HG03460 (cell line): ENCODE measurements around the gene TRAPPC3.
"Not testable (repeated sequence)": the region's sequence is repeated elsewhere in the genome, so short reads cannot be mapped to it uniquely, and the experiment has no call there.

Experiments
- ATAC-seq: cut with Tn5 transposase; IDR thresholded peaks from one replicate; pipeline ENCODE4 v1.9.1; 2021; ENCODE audit not compliant: unreplicated experiment

Gene TRAPPC3

DNA sequence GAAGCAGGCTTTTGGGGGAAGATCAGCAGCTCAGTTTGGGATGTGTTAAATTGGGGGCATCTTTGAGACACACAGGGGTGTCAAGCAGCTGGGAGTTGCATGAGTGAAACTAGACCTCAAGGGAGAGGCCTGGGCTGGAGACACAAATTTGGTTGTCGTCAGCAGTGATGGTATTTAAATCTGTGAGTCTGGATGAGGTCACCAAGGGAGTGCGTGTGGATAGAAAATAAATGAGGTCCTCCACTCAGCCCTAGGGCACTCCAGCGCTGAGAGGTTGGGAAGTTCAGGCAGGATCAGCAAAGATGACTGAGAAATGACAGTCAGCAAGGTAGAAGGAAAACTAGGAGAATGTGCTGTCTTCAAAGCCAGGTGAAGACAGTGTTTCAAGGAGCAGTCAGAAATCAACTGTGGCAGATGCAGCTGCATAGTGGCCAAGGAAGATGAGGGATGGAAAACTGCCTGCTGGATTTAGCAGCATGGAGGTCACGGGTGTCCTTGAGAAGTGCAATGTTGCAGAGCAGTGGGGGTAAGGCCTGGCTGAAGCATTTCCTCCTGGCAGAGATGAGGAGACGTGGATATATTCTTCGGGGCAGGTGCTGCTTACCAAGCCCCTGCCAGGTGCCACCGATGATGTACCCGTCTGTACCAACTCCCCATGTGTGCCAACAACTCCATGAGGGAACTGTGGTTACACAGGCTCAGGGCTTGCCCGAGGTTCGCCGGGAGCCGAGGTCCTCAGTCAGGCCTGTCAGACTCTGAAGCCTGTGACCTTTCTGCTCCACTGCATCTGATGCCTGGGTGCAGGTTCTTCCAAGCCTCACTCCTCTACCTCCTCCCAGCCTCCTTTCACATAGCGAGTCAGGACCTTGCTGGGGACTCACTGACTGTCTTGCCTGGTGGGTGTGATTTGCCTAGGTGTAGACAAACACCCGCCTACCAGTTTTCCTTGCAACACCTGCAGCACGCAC is 17.9 kb upstream of the TRAPPC3 start:
- no peak for ATAC-seq

DNA sequence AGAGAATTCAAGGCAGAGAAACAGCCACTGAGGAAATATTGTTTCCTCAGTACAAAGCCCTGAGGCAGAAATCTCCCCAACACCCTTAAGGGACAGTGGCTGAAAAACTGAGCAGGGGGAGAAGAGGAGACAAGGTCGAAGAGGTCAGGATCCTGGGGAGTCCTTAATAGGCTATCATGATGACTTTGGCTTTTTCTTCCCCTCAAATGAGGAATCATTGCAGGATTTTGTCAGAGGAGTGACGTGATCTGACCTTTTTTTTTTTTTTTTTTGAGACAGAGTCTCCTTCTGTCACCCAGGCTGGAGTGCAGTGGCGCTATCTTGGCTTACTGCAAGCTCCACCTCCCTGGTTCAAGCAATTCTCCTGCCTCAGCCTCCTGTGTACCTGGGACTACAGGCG is 16.9 kb upstream of the TRAPPC3 start:
- ATAC-seq = no peak

DNA sequence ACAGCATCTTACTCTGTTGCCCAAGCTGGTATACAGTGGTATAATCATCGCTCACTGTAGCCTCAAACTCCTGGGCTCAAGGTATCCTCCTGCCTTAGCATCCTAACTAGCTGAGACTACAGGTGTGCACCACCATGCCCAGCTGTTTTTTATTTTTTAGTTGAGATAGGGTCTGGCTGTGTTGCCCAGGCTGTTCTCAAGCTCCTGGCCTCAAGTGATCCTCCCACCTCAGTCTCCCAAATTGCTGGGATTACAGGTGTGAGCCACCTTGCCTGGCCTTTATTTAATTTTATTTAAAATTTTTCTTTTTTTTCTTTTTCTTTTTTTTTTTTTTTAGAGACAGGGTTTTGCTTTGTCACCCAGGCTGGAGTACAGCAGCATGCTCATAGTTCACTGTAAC is 15.9 kb upstream of the TRAPPC3 start:
- no peak for ATAC-seq

DNA sequence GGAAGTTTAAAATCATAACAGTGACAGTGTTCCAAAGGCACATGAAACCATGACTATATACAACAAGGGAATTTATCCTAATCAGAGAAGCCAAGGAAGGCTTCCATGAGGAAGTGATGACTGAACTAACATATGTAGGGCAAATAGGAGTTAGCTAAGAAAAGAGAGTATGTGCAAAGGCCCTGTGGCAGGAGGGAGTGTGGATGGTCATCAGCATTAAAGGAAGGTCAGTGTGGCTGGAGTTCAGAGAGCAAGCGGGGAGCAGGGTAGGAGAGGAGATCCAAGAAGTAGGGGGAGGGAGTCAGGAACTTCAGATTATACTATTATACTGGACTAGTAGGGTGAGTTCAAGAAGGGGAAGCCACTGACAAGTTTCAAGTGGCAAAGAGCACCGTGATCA is 15.1 kb upstream of the TRAPPC3 start:
- ATAC-seq = no peak

DNA sequence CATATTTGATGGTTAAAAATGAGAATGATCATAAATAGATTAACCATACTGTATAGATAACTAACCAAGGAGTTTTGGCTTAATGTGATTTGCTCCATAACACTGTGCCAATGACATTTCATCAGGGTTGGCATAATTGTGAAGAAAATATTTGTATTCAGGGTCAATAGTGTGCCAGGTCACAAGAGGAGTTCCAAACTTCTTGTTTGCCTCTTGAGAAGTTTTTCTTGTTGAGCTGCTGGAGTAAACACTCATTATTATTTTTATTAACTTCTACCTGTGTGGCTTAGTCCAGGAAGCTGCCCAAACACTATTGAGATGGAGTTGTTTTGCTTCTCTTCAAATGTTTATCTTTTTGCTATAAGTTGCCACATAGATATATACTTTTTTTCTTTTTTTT is 14.1 kb upstream of the TRAPPC3 start:
- ATAC-seq = no peak

DNA sequence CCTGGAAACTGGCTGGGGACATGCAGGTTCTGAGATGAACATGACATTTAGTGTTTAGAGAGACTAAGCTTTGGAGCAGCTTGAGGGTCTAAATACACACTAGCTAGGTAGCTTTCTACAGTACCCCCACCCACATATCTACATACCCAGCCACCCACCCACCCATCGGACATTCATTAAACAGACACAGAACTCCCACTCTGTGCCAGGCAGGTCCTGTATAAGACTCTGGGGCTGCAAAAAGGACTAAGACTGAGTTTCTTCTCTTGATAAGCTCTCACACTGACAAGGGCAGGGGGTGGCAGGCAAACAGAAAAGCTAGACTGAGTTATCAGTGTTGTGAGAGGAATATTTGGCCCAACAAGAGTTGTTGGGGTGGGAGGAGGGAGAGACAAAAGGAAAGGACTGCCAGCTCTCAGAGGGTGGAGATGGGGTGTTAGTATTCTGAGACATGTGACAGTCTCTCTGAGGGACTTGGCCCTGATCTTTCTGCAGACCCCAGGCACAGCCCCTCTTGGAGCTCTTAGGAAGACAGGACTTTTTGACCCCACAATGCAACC is 13.5 kb upstream of the TRAPPC3 start:
- ATAC-seq = no peak

DNA sequence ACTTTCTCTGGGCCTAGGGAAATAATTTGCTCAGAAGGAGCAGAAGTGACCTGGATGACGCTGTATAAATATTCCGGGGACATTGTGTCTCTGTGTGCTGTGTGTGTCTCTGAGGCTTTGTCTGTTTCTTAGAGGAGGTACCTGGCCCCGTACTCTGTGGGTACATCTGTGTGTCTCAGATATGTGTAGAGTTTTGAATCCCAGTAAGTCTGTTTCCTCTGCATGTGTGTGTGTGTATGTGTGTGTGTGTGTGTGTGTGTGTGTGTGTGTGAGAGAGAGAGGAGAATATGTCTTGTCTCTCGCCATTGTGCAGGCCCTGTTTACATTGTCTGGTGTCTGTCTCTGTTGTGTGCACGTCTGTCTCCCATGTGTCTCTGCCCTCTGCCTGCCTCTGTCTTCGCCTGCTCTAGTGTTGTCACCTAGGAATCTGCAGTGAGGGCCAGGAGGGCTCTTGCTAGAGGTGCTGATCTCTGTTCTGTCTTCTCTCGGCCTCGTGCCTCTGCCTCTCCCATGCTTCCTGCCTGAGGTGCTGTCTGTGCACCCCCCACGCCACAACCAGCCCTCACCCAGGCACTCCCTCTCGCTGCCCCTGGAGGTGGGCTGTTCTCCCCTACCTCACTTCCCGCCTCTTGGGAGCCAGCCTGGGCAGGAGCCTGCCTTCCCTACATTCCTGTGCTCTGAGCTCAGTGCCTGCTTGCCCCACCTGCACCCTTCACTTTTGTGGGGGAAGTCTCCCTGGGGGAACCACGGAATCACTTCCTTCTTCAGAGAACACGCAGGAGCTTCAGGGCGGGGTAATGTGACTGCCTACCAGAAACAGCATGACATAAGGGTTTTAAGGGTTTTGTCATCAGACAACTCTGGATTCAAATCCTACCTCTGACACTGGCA is 12.6 kb upstream of the TRAPPC3 start:
- ATAC-seq = peak; percentile 55

DNA sequence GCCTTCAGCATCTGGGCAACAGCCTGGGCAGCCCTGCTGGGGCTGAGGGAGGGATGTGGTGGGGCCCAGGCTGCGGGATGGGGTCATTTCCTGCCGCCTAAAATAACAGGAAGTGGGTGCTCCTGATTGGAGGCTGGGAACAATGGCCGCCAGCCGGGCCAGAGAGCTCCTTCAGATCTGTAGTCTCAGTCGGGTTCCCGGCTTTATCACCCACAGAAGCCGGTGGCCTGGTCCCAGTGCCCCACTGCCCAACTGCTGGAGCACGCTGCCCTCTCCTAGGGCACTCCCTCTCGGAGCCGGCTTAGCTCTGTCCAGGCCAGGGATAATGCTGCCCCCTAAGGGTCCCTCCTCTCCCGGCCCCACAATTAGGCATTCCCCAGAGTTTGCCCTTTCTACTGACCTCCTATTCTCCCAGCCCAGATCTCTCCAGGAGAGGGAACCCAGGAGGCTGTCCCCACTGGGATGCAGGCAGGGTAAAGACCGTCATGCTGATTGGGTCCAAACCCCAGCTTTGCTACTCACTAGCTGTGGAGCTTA is 11.7 kb upstream of the TRAPPC3 start:
- ATAC-seq = no peak

DNA sequence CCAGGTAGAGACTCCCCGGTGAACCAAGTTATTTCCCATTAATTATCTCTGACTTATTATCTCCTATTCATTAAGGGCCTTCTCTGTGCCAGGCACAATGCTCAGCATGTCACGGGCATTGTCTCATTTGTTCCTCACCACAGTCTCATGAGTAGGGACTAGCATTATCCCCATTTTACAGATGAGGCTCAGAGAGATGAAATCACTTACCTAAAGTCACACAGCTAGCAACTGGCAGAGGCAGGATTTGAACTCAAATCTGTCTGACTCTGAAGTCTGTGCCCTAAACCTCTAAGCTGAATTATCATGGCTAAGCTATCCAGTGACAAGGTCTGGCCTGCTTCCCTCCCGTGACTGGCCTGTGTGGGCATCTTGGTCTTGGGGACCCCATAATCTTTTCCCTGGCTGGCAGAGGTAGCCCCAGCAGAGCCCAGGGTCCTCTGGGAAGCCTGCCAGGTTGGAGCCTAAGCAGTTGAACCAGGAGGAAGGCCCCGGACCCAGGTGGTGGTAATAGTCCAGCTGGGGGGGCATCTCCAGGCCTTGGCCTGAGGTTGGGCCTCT is 11.2 kb upstream of the TRAPPC3 start:
- ATAC-seq = no peak

DNA sequence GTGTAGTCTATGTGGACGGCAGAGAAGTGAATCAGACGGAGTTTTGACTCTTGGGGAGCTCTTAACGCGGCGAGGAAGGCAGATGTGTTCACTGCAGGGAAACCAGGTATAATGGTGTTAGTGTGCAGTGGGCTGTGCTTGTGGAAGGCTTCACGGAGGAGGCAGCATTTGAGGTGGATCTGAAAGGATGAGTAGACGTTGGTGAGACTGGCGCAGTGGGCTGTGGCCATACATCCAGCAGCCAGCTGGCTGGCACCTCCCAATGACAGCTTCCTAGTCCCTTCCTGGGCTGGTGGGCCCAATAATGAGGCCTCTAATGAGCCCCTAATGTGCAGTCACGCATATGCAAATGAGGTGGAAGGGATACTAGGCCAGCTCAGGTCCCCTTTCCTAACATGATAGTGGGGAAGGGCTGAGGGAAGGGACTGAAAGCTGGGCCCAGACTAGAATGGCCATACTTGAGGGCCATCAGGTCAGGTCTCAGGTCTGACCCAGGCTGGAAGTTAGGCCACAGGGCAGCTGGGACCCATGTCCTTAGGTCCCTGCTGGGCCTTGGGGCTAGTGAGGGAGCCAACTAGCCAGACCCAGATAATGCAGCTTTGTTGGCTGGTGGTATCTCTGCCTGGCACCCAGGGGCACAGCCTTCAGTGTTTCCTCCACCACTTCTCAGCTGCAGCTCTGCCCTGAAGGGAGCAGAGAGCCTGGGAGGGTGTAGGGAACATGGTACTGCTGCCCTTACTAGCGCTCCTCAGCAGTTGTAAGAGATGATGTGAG is 10.5 kb upstream of the TRAPPC3 start:
- no peak for ATAC-seq

DNA sequence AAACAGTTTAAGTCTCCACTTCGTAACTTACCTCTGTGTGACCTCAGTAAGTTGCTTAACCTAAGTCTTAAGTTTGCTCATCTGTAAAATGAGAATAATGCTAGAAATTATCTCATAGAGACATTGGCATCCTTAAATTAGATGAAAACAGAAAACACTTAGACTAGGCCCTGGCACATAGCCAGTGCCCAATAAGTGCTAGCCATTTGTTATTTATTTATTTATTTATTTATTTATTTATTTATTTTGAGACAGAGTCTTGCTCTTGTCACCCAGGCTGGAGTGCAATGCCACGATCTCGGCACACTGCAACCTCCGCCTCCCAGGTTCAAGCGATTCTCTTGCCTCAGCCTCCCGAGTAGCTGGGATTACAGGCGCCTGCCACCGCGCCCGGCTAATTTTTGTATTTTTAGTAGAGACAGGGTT is 9.6 kb upstream of the TRAPPC3 start:
- not testable (repeated sequence) for ATAC-seq

DNA sequence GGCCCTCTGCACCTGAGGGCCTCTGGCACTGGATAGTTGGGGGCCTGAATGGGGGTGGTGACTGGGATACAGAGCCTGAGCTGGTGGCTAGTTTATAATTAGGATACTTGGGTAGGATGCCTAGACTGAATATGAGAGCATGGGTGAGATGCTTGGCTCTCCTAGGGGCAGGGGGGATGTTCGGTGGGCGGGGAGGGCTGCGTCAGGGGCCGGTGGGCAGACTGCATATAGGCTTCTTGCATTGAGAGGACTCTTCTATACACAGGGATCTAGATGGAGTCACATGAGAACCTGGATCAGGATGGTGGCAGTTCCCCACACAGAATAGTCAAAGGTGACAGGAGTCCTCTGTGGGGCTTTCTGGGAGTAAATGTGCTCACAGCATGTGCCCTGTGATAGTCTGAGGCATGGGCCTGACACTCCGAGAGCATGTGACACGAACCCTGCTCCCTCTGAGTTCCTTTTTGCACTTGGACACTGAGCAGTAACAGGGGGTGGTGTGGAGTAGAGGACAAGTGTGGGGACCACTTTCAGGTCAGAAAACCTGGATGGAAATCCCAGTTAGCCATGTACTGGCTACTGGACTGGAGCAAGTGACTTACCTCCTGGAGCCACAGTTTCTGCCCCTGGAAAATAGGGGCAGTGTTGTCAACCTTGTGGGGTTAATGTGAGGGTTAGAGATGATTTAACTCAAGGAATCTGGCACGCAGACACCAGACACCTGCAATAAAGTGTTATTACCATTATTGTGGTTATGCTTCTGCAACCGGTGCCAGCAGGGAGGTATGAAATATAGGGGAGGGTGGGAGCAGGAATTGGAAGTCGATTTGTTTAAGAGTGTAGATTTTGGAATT is 8.9 kb upstream of the TRAPPC3 start:
- no peak for ATAC-seq

DNA sequence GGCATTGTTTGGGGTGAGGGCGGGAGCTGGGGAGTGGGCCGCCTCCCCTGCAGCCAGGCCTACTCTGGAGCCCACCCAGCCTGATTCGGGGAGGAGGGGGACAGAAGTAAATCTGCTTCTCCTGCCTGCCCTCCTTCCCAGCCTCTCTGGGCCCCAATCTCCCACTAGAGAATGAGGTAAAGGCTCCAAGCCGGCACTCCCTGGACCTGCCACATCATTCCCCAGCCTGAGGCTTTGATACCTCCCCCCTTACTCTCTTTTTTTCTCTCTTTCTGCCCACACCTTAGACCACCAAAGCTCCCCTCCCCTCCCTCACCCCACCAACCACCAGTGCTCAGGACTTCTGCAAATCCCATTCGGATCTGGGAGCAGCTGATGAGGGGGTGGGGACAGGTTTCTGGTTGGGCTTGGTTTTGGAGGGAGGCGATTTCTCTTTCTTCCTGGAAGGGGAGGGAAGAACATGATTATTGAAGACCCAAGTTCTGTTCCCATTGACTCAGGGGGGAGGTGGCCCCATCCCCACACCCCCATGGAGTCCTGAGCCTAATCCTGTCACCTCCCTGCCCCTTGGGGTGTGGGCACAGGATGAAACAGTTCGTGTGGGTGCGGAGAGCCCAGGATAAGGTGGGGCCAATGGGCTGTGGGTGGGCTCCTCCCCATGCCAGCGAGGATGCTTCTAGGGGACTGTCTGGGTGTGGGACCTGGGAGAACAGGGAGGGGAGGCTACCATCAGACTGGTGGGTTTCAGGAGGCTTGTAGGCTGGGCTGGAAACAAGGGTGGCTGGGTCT is 8.0 kb upstream of the TRAPPC3 start:
- no peak for ATAC-seq

DNA sequence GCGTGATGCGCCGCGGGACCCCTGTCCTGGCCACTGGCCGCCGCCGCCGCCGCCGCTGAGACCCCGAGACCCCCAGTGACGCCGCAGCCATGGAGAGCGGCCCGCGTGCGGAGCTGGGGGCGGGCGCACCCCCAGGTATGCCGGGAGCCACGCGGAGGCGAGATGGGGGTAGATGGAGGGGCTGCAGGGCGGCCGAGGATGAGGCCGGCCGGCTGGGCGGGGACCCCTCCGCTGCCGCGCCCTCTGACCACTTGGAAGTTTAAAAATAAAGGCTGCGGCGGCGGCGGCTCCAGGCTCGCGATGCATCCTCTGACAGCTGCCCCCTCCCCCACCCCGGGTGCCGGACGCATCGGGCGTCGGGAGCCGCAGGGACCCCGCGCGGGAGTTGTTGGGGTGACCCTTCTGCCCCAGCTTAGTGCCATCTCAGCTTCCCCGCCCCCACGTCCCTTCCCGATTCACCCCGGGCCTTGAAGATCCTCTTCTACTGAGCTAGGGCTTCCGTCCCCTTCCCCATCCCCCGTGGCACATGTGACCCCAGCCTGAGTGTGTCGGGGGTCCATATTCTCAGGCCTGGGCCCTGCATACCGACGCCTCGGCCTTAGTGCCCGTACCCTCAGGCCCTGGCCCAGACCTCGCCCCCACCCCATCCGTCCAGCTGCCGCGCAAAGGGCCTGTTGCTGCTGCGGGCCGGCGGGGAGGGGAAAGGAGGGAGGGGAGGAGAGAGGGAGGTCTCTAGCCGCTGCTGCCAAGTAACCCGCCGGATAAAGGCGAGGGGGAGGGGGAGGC is 7.2 kb upstream of the TRAPPC3 start:
- peak; percentile 5 for ATAC-seq

DNA sequence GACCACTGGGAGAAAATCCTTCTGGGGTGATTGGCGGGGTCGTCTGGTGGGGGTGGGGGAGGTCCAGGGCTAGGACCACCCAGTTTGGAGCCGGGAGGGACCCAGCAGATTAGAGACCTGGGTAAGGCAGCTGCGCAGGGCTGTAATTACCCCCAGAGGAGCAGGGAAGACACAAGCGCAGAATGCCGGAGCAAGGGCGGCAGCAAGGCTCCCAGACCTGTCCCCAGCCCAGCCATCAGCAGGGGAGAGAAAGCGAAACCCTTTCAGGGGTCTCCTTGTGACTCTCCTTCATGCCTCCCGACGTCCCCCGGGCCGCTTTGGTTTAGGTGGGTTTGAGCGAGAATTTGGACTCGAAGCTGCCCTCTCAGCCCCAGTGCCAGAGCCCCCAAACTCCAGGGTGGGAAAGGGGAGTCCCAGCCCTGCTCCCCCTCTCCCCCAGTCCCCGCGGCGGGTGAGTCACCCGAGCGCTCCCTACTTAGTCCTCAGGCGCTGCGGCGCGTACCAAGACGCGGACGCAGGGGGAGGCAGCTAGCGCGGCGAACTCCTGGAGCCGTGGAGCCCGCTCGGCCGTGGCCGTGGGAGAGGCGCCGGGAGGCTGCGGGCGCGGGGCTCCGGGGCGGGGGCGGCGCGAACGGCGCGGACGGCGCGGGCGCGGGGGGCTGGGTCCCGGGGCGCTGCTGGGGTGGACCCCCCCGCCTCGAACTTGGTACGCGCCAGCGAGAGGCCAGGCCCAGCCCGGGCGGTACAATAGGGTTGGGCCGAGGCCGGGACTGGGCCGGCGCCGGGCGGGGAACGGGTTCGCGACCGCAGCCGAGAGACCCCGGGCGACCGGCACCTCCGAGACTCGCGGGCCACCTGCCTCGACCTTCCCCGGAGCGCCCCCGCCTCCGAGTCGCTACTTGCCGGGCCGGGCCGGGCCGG is 6.4 kb upstream of the TRAPPC3 start, which contains the start of gene MAP7D1:
Gene MAP7D1 (plus strand): TSS at position 753 of the 921 bp plus-strand sequence. CDS start 258 bp downstream, outside the sequence.
- peak; percentile 48 for ATAC-seq

DNA sequence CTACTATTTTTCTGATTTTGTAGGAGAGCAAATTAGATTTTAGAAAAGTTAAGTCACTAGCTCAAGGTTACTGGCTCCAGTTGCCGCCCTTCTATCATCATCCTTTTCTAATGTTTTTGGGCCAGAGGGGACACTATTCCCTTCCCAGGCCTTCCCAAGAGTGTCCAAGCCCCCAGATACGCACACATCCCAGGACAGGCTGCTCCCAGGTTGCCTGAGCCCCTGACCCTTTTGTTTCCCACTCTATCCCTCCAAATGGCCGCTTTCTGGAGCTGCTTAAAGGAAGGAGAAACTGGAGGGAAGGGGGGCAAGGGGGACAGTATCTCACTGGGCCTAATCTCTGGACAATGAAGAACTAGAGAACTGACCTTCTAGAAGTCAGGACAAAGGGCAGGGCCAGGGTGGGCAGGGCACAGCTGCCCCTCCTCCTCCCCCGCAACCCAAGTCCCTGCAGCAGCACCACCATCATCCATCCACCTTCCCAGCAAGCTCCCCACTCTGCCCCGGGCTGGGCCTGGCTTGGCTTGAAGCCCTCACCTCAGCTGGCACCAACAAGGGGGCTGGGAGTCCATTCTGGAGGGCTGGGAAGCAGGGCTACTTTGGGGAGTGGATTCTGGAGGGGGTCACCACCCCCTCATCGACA is 5.6 kb upstream of the TRAPPC3 start:
- ATAC-seq = no peak
